HG03378 (cell line): ENCODE results near the gene WNT4.

Experiments used
- ATAC-seq: cut with Tn5 transposase; IDR thresholded peaks from one replicate; pipeline ENCODE4 v1.9.1; 2021; ENCODE audit warnings: mild to moderate bottlenecking, moderate library complexity; ENCODE audit not compliant: unreplicated experiment

Gene WNT4

GRCh38 chr1:22164841-22165808, 22.2 kb upstream of the WNT4 start:
- ATAC-seq: no peak

- no peak for ATAC-seq
Observed at GRCh38 chr1:22163564-22163963, 20.7 kb upstream of the WNT4 start.

- ATAC-seq: no peak
Observed at GRCh38 chr1:22163137-22163536, 20.2 kb upstream of the WNT4 start.

GRCh38 chr1:22159891-22160290, 17.0 kb upstream of the WNT4 start:
- ATAC-seq: no peak

GRCh38 chr1:22158654-22159053, 15.8 kb upstream of the WNT4 start:
- no peak for ATAC-seq

GRCh38 chr1:22157359-22157966, 14.6 kb upstream of the WNT4 start:
- no peak for ATAC-seq

- ATAC-seq: no peak
Observed at GRCh38 chr1:22155517-22155916, 12.6 kb upstream of the WNT4 start.

GRCh38 chr1:22154626-22155025, 11.7 kb upstream of the WNT4 start:
- ATAC-seq: no peak

GRCh38 chr1:22153660-22154437, 11.0 kb upstream of the WNT4 start:
- ATAC-seq: no peak

GRCh38 chr1:22150923-22151322, 8.0 kb upstream of the WNT4 start:
- ATAC-seq: no peak

GRCh38 chr1:22142315-22143064, 407 bp downstream of the WNT4 start:
- ATAC-seq: no peak

GRCh38 chr1:22141554-22142314, 1.2 kb downstream of the WNT4 start:
- no peak for ATAC-seq

GRCh38 chr1:22140694-22141093, 2.2 kb downstream of the WNT4 start:
- ATAC-seq: no peak

GRCh38 chr1:22139817-22140216, 3.1 kb downstream of the WNT4 start:
- no peak for ATAC-seq

- ATAC-seq: no peak
Observed at GRCh38 chr1:22139066-22139594, 3.8 kb downstream of the WNT4 start.

GRCh38 chr1:22137004-22137720, 5.7 kb downstream of the WNT4 start:
- ATAC-seq: no peak

GRCh38 chr1:22133931-22134324, 9.0 kb downstream of the WNT4 start:
- ATAC-seq: no peak

GRCh38 chr1:22133247-22133930, 9.5 kb downstream of the WNT4 start:
- no peak for ATAC-seq
